GM18517 (cell line): ENCODE measurements around the gene LRRK1.

Experiments
- ATAC-seq: cut with Tn5 transposase; IDR thresholded peaks from one replicate; pipeline ENCODE4 v1.9.1; 2021; ENCODE audit warnings: mild to moderate bottlenecking, moderate library complexity; ENCODE audit not compliant: unreplicated experiment

LRRK1 gene

DNA sequence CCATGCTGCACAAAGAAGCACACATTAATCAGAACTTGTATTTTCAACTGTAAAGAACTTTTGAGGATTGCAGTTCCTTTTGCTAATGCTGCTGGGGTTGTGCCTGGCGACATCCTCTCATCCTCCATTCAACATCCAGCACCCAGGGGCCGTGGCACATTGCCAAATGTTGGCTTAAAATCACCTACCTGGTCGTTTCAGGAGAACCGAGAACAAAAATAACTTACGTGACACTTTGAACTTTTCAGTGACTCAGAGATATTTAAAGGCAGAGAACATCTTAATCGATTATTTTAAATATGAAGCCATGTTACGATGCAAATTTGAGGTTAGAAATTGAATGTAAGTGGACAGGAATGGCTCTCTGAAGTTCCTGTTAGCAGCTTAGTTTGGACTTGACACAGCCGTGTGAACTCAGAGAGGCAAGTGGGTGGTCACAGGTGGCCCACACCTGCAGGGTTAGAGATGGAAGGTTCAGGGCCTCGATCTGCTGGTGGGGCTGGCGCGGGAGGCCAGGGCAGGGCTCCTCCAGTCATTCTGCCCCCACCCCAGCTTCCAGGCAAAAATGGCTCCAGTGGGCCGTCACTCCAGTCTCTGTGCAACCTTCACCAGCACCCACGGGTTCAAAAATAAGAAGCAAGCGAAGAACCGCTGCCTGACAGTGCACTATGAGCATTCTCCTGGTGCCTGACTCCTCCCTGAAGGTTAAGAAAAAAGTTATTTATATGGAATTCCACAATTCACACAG, 12.2 kb downstream of the LRRK1 start:
- ATAC-seq: peak; percentile 55

DNA sequence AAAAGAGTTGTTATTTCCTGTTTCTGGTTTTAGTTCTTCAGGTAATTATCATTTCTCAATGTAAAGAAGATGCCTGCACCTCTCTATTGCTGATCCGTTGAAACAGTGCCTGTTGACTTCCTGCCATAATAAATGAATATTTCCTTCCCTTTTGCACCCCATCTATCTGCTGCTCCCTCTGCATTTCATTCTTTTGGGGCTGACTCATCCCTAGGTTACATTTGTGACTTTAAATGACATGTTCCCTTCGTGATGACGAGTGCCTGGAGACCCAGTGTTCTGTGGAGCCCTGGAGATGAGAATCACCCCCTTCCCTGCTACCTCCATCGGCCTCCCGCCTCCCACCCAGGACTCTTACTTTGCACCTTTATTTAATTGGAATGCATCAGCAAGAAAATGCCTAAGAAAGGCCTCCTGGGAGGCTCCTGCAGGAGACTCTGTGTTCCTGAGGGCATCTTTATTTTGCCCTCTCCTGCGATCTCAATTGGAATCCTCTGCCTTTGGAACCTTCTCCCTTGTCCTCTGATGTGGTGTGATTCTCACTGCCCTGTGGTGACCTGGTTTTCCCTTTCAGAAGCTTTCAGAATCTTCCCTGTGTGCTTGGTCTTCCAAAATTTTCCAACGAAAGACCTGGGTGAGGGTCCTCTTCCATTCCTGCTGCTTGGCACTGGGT, 13.7 kb downstream of the LRRK1 start:
- ATAC-seq: no peak

GRCh38 chr15:100934166-100934565, 15.0 kb downstream of the LRRK1 start:
- ATAC-seq: no peak

DNA sequence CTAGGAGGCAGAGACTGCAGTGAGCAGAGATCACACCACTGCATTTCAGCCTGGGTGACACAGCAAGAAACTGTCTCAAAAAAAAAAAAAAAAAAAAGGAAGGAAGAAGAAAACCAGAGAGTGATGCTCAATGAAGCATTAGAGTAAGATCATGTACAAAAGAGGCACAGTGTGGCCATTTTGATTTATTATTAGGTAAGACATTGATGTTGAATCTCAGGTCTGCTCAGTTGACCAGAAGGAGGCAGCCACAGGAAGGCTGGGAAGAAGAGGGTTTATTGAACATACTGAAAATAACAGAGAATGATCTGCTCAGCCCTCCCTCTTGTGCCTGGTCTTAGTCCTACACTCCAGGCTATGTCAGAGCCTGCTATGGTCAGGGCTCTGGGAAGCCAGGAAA, 15.6 kb downstream of the LRRK1 start:
- ATAC-seq: no peak

DNA sequence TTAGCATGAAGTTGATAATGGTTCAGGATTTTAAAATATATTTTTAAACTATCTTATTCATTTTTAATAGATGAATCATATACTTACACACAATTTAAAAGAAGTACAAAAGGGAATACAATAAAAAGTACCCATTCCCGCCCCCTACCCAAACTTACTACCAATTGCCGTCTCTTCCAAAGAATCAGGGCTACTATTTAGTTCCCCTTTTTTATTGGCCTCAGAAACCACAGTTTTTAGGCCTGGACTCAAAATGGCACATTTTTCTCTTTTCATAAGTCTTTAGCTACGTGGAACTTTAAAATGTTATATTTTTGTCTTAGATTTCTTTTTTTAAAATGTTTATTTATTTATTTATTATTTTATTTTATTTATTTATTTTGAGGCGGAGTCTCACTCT, 18.0 kb downstream of the LRRK1 start:
- no peak for ATAC-seq

DNA sequence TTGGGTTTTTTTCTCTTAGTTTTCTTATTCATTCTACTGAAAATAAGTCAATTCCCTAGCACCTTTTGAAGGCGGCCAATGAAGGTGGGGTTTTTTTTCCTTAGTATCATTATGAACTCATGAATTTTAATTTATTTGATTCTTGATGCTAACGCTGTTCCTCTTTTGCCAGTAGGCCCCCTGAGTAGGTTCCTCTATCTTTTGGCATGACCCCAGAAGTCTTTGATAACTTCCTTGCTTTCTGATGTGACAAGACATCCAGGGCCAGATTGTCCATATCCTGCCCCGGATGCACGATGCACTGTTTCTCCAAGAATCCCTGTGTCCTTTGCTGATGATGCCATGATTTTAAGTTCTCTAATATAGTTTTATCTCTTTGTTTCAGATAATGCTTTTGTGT, 20.6 kb downstream of the LRRK1 start:
- no peak for ATAC-seq

DNA sequence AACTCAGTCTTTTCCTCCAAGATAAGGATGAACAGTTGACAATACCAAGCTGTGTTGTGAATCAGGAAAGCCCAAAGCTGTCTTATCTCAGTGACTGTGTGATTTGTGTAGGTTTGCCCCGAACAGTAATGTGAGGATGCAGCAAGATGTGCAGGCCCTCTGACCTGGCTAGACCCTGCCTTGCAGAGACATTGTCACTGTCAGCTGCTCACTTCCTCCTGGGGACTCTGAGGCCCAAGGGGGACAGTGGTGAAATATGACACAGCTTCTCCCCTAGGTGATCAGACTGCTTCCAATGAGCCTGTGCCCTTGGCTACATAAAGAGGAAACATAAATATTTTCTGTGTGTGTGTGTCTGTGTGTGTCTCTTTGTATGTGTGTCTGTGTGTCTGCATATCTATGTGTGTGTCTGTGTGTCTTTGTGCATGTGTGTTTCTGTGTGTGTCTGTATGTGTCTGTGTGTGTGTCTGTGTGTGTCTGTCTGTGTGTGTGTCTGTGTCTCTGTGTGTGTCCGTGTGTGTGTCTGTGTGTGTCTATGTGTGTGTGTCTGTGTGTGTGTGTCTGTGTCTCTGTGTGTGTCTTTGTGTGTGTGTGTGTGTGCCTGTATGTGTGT, 21.7 kb downstream of the LRRK1 start:
- ATAC-seq: peak; percentile 62

DNA sequence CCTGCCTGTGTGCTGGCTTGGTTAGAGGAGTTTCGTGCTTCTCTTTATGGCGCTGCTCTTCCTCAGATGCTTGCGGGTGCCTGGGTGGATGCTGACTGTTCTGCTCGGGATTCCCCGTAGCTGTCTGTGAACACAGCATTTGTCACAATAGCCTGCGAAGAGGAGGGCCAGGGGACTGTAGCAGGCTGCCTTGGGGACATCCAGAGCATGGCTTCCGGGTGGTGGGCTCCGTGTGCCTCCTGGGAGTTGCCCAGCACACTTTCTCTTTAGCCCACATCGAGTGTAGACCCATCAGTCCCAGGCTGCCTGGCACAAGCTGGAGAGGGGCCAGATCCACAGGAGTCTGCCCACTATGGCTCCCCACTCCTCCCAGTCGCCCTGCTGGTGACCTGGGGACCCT, 22.4 kb downstream of the LRRK1 start:
- no peak for ATAC-seq

DNA sequence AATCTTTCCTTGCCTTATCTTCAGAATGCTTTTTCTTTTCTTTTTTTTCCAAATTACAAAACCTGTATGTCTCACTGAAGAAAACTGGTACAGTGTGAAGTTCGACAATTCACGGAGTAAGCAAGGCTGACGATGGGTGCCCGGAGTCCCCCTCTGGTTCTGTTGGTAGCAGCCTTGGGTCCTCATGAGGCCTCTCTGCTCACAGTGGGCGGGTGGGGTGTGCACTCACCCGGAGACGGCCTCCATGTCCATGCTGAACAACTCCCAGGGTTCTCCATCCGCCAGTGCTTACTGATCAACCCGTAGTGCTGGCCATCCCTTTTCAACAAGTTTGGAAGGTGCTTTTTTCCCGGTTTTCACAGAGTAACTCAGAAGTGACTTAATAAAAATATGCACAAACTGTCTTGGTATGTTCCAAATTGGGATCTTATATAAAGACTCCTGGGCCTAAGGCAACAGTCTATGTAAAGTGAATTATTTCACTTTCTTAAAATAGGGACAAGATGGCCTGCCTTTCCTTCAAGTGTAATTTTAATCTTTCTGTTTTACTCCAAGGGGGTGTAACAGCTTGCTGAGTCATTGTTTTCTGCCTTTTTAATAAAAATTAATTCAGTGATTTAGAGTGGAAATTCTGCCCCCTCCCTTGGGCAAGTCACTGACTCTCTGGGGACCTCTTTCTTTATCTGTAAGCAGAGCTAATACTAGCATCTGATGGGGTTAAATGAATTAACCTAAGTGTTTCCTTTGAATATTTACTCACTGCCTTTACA, 23.7 kb downstream of the LRRK1 start:
- ATAC-seq: no peak

DNA sequence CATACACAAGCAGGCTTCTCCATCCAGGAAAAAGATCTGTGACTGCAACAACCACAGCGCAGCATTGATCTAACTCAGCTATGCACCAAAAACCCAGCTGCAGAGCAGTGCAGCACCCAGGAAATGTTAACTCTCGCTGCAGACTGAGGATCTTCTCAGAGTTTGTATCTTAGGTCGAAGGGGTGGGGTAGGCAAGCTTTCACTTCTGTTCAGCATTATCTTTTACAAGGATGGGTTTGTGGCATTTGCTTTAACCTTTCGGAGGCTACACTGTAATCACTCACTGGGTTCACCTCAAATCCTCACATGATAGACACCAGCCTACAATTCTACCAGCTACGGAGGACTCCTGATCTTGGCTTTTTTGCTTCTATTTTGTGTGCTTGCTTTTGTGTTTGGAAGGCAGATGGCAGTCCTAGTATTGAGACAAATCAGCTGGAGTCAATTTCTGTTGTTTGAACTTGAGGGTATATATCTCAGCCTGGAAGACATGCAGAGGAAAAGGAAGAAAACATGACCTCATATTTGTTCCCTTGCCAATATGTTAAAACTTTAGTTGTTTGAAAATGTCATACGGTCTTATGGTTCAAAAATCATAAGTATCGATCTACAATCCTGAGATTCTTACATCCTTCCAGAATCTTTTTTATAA, 25.2 kb downstream of the LRRK1 start:
- peak; percentile 48 for ATAC-seq

DNA sequence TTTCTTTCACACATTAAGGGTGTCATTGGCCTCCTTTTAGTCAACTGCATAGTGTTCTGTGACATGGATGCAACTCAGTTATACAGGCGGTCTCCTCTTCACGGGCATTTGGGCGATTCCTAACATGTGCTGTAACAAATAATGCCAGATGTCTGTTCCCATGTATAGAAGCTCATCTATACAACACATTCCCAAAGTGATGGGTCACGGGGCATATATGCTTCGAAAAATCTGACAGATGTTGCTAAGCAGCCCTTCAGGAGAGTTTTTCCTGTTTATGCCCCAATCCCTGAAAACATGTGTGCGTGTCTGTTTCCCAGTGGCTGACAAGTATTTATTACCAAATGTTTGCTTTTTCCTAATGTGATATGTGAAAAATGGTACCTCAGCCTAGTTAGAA, 25.8 kb downstream of the LRRK1 start:
- no peak for ATAC-seq

DNA sequence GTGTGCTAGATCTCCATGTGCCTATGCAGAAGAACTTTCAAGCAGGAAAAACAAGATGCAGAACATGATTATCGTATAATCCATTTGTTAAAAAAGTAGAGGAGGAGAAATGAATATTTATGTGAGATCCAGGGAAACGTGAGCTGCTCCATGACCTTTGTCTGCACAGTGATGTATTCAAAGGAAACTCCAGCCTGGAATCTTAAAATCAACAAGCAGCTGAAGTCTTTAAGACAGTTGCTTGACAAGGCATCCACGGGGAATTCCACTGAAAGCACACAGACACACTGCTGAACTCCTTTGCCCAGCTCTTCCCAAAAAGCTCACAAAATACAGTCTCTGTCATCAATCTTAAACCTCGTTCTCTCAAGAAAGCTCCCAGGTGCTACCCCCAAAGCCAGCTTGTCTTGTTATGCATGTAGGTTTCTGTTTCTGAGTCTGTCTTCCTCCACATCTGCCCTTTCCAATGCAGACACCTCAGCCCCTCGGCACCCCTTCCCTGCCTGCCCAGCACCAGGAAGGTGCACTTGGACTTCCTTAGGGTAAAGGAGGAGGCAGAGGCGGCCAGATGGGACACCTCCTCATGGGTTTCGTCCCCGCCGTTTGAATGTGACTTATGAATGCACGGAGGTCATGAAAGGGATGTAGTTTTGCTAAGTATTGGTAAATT, 28.7 kb downstream of the LRRK1 start:
- ATAC-seq: peak; percentile 49

DNA sequence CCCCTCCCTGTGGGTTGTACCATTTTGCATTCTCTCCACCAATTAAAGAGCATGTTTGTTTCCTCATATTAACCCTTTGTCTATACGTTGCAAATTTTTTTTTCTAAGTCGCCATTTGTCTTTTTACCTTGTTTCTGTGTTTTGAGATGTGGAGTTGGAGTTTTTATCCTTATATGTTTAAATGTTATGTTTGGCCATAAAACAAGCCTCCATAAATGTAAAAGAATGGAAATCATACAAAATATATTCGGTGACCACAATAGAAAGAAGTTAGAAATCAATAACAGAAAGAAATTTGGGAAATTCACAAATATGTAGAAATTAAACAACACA, 29.2 kb downstream of the LRRK1 start:
- peak; percentile 38 for ATAC-seq

- ATAC-seq: no peak
Observed at GRCh38 chr15:100949691-100950090, 30.5 kb downstream of the LRRK1 start.

- ATAC-seq: no peak
Observed at GRCh38 chr15:100951965-100952364, 32.8 kb downstream of the LRRK1 start.

- ATAC-seq: no peak
Observed at GRCh38 chr15:100952566-100952965, 33.4 kb downstream of the LRRK1 start.

DNA sequence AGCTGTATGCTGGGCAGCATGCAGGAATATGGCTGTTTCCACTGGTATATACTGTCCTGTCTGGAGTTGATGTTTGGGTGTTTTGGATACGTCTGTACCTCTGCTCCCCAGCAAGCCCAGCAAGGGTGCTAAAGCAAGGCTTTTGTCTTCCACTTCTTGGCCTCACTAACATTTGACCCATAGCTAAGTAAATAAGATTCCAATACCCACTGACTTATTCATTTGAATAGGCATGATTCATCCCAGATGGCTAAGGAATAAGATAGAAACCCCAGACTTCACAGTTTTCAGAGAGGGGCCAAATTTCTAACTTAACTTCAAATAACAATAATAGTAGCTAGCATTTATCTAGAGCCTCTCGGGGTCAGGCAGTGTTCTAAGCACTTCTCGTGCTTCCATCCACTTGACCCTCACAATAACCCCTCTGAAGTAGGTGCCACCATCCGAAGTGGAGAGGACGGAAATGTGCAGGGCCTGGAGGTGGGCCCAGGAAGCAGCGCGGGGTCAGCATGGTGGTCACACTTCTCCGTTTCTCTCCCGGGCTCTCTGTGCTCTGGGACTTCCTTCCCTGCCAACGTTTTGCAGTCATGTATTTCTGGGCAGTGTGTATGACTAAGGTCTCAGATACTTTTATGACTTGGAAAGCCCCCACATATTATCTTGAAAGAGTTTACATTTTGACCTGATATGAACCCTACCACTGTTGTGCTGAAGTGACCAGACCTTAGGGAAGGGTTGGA, 39.3 kb downstream of the LRRK1 start:
- no peak for ATAC-seq

- ATAC-seq: no peak
Observed at GRCh38 chr15:100959066-100960050, 40.2 kb downstream of the LRRK1 start.

DNA sequence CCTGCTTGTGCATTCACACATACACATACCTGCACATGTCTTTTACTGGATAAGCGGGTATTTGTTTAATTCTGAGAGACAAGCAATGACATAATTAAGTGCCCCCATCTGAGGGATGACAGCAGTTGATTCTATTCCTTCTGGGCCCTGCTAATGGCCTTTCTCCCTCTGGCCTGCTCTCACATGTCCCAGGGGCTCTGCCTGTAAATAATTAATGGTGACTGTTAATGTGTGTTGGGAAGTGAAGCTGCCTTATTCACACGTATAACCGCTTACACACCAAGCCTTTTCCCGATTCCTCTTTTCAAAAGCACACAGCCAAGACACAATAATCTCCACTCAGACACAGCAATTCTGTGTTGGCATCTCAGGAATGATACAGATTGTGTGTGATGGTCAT, 47.8 kb downstream of the LRRK1 start:
- peak; percentile 71 for ATAC-seq
